Stimulated activated CD4-positive, alpha-beta T cell treated with anti-CD3 and anti-CD28 coated beads, TNF-alpha, amount 100 ng/mL, for 24 hours (primary cell): ENCODE results near the gene HDC.

ENCODE experiments used
- DNase-seq, 3 experiments: peaks; one replicate each; pipeline ENCODE4 v3.0.0-alpha.2; 2020; ENCODE audit warnings: low read depth in 3 of 3

Gene HDC

DNA sequence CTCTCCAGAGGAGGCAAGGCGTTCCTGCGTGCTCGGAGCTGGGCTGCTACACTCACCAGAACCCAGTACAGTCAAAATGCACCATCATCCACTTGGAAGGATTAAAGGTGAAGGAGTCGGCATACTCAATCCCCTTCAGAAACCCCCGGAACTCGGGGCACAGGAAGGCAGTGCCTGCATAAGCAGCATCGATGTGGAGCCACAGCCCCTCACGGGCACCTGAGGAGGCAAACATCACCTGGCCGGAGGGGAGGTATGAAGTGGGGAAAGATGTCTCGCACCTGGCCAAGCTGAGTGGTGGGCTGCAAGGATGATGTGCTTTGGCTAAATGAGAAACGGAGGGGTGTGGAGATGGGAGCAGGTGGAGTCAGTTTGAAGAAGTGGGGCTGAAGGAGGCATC is 13.0 kb downstream of the HDC start:
- no peak for DNase-seq

DNA sequence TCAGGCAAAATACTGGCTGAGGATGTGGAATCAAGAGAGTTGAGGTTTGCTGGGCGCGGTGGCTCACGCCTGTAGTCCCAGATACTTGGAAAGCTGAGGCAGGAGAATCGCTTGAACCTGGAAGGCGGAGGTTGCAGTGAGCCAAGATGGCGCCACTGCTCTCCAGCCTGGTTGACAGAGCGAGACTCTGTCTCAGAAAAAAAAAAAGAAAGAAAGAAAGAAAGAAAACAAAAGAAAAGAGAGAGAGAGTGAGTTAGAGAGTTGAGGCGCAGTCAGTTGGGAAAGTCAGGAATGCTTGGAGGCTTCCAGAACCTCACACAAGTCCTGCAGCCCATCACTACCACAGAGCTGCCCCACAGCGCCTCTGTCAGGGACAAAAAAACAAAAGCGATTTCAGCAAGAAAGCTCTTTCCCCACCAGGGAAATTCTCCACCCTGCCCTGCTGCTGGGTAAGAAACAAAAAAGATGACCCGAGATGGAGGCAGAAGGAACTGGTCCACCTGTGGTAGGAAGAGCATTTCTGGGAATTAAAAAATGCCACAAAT is 13.8 kb downstream of the HDC start:
- no peak for DNase-seq

DNA sequence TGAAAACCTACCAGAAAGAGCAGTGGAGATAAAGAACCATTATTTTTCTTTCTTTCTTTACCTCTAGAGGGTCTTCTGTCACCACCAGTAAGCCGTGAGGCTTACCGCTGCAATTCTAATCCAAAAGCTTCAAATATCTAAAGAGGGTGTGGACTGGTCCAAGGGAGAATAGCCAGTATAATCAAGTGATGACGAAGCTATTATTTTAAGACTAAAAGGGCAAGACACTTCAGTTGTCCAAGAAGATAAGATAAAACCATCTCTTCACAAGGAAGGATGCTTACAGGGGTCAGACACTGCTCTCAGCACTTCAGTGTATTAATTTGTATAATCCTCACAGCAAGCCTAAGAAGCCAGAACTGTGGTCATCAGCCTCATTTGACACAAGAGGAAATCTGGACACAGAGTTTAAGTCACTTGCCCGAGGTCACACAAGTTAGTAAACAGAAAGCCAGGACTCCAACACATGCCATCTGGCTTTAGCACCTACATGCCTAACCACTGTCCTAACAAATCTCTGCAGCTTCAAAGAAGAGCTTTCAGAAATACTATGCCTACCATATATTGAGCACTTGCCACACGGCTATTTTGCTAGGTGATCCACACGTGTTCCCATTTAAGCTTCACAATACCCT is 14.6 kb downstream of the HDC start:
- no peak for DNase-seq

DNA sequence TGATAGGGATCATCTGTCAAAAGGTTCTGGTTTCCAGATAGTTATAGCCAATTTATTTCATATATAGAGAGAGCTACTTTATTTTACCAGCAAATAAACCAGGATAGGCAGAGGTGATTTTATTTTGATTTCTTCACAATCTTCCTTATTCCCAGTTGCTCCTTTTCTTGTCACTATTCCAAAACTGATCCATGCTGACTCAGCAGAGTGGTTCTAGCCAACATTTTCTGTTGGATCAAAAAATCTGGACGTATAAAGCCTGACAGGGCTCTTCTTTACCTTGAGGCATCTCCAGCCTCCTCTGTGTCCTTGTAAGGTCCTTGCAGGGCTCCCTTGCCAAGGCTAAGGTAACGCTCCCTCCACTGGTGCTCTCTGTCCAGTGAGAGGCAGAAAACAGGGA is 15.8 kb downstream of the HDC start:
- no peak for DNase-seq

DNA sequence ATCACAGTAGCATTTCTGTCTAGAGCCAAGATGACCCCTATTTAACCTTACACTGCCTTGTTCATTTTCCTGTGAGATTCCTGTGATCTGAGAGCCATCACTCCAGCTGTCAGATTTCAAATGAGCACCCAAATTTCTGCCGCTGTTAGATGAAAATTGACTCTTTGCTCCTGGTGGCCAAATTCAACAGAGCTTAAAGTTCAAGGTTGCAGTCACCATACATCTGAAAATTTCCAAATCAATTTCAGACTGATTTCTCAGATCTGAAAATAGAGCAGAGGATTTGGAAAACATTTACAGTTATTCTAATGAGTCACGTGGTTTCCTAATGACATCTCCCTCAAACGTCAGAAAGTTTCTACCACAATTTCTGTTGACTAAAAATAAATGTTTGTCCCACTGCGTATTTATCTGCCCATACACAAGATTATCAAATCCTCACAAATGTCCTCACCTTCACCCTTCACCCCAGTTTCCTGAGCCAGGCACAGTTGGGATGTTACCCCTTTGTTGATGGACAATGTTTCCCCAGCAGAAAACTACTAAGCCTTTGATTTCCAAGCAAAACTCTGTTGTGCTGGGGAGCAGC is 16.4 kb downstream of the HDC start:
- no peak for DNase-seq

DNA sequence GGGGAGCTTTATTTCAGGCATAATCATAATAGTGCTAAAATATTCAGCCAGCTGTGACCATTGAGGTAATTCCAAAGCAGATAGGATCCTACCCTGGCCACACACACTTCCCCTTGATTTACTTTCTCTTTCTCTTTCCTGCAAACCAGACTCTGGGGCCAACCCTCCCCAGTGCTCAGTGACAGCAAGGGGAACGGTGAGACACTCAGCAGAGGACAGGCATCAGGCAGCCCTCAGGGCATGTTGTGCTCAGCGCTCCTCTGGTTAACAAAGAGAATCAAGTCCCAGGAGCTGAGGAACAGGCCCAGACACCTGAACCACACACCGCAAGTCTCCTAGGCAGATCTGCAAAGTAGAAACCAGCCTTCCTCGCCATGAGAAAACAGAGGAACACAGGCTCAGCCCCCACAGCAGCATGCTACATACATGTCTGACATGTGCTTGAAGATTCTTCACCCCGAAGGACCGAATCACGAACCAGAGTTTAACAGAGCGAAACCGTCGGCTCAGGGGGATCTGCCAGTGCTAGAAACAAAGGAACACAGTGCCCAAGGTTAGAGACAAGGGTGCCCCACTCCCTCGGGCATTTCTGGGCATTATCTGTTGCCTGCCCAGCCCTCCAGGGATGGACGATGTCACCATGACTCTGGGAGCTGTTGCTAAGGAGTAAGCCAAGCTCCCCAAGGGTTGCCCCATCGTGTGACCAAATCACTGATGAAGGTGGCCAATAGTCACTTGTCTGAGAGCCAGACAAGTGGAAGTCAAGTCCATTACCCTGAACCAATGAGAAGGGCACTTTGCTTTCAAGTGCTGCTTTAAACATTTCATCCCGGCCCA is 17.5 kb downstream of the HDC start:
- DNase-seq, result peak; percentile 18 to 46 (median 20)

DNA sequence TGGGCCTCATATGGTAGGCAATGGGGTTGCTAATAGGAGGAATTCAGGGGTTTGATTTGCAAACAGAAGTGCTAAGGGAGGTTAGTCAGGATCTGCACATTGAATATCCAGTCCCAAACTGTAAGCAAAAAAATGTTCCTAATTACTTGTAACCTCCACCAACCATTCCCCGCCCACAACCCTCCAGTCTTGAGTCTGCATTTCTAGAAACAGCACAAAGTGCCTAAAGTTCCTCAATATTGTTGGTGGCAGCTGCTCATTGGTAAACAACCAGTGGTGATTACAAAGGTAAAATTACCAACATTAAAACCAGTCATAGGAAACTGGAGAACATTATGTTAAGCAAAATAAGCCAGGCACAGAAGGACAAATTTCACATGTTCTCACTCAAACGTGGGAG is 18.9 kb downstream of the HDC start:
- no peak for DNase-seq

DNA sequence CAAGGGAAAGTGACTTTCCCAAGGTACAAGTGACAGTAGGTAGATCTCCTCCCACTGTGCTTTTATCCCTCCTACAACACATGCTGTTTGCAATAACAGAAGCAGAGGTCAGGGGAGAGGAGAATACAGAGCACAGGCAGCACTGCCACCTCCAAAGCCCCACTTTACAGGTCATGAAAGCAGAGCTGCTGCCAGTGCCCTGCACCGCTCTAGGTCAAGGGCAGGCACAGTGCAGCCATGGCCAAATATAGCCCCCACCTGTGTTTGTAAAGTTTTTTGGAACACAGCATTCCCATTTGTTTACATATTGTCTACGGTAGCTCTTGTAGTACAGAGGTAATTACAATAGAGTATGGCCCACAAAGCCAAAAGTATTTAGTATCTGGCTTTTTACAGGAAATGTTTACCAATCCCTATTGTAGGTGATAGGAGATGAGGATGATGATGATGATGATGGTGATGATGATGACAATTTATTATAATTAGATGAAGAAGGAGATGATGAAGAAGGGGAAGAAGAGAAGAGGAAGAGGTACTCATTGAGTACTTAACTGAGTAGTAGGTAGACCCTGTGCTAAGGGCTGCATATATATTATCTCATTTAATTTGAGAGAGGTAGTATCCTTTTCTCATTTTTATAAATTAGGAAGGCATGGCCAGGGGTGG is 20.4 kb downstream of the HDC start:
- DNase-seq, result no peak

DNA sequence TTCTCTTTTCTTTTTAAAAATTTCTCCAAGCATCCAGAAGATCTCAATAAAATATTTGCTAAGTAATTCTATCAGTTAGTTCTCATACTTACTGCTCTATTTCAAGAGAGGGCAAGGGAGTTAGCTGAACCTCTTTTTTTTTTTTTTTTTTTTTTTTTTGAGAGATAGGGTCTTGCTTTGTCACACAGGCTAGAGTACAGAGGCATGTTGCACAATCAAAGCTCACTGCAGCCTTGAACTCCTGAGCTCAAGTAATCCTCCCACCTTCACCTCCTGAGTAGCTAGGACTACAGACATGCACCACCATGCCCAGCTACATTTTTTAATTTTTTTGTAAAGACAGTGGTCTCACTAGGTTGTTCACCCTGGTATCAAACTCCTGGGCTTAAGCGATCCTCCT is 21.4 kb downstream of the HDC start:
- no peak for DNase-seq

DNA sequence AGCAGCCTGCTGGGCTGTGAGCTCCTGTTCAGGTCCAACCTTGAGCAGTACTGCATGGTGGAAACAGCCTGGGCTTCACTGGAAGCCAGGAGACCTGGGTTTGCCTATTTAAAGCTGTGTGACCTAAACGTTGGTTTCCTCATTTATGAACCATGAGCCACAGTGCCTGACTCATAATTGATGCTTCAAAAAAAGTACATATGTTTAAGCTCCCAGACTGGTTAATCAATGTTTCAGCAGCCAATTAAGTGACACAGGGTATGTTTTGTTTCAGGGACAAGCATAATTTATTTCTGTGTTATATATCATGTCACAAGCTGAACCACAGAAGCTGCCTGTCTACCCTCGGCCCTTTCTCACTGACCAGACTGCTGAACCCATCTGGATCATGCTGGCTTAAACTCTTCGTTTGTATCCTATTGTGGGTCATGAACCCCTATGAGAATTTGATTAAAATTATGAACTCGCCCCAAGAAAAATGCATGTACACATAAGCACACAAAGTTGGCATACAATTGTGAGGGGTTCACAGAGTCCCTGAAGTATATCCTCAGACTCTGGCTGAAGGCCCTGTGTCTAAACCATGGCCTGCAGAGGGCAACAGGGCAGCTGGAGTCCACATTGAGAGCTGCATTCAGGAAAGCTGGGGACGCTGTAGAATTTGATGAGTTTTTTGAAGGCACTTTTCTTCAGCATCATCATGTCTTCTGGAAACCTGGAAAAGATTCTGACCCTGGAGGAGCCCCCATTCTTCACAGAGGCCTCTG is 23.7 kb downstream of the HDC start:
- DNase-seq, result no peak

DNA sequence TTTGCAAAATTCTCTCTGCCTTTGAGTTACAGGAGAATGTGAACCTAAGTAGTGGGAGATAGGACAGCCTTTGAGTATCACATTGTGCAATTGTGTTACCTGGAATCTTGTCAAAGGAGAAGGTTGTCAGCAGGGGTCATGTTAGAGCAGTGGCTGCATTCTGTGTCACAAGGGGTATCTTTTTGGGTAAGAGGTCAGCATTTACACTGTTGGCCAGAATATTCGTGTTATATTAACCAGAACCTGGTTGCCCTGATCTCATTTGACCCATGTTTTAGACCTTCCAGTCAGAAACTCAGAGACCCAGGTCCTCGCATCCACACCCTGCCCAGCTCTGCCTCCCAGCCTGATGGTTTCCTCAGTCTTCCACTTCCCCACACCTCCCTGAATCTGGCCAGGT is 27.3 kb downstream of the HDC start:
- DNase-seq, result no peak

DNA sequence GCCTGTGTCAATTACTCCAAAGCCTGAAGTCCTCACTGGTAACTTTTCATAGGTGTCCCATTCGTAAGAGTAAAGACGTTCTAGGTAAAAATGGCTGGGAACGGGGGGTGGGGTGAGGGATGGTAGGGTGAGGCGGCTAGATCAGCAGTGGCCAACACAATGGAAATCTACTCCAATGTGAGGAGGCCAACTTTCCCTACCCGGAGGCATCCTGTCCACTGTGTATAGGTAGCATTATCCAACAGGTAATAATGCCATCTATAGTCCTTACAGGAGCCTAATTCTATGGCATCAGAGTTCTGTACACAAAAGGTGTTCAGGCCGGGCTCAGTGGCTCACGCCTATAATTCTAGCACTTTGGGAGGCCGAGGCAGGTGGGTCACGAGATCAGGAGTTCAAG is 29.1 kb downstream of the HDC start:
- DNase-seq, result no peak

DNA sequence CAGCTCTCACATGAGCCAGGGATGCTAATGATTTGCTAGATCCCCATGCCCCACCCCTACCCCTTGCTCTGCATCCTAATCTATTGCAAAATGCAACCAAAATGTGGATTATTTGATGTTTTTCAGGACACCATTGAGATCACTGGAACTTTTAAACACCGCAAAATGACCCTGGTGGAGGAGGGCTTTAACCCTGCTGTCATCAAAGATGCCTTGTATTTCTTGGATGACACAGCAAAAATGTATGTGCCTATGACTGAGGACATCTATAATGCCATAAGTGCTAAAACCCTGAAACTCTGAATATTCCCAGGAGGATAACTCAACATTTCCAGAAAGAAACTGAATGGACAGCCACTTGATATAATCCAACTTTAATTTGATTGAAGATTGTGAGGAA is 29.7 kb downstream of the HDC start:
- DNase-seq, result no peak

DNA sequence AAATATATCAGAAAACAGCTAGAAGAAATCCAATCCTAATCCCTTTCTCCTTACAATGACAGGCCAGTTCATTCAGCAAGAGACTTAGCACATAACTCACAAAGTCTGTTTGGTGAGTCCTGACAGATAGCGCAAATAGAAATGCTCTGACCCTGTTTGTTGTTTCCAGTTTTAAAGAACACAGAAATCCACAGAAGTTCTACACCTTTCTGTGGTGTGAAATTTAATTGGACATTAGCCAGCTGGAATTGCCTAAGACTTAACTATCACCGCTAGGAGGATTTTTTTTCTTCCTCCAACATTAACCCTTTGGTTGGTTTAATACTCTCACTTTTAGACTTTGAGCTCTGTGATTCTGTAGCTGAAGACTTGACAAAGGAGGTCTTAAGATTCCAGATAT is 30.8 kb downstream of the HDC start:
- no peak for DNase-seq

DNA sequence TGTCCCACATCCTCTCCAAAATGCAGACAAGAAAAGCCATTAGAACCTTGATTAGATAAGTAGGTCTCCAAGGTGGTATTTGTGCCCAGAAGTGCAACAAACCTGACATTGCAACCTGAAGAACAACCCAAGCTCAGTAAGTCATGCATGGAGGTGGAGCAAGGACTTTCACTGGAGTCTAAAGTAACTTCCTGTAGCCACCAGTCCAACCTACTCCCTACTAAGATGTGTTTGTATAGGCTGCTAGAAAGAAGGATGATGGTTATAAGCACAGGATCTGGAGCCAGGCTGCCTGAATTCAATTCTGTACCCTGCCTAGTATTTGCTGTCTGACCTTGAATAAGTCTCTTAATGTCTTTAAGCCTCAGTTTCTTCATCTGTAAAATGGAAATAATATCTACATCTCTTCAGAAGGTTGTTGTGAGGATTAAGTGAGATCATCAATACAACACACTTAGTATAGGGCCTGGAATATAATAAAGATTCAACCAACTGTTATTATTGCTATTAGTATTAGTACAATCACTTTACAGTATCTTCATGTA is 32.3 kb downstream of the HDC start:
- no peak for DNase-seq

DNA sequence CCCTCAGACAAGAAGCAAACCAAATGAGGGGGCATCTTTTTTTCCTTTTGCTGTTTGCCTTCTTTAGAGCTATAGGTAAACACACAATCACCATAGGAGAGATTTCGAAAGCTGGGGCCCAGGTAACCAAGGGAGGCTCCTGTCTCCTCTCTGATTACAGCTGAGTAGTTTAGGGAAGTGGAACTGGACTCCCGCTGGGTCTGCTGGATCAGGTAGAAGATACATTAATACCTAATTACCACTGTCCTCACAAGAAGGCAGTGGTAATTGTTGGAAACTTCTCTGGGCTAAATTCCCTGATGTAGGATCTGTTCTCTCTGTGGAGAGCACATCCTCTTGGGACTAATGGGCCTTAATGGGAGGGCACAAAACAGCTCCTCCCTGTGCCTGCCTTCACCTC is 32.7 kb downstream of the HDC start:
- DNase-seq, result no peak

DNA sequence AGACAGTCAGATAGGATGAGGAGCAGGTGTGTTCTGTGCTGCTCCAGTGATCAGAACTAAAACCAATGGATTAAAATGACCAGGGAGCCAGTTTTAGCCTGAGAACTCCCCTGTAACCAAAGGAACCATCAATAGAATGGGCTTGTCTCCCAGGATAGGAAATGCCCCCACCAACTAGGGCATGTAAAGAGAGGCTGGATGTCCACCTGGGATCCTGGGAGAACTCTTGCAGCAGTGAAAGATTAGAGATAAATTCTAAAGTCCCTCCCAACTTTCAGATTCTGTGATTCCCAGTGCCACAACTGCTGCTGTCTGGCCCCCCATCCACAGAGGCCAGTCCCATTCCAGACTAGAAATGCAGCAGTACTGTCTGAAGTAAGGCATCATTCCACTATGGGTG is 33.8 kb downstream of the HDC start:
- DNase-seq, result no peak

DNA sequence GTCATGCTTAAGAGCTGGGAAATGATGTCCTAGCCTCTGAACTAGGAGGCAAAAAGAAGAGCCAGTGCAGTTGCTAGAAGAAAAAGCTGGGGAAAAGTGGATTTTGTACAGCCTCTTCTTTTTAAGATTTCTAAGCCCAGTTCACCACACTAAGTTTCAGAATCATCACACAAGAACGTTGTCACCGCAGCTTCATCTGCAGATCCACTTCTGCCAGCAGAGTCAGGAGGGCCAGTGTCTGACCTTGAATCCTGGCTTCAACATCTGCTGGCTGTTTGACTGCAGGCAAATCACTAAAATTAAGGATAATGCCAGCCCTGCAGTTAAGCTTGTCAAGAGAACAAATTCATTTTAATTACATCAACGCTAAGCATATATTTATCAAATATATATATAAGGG is 36.2 kb downstream of the HDC start:
- DNase-seq, result no peak

DNA sequence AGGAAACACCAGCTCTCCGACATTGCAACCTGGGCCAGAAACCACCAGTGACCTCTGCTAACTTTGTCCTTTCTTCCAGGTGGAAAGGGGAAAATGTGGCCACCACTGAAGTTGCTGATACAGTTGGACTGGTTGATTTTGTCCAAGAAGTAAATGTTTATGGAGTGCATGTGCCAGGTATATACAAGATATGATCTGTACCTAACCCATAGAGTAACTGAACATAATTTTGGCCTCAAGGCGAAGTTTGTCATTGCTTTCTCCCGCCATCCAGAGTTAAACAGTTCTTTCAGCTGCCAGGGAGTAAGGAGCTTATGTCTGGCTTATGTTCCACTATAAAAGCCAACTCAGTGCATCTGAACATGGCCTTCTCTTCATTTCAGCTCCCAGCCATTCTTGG is 36.7 kb downstream of the HDC start:
- DNase-seq, result no peak

DNA sequence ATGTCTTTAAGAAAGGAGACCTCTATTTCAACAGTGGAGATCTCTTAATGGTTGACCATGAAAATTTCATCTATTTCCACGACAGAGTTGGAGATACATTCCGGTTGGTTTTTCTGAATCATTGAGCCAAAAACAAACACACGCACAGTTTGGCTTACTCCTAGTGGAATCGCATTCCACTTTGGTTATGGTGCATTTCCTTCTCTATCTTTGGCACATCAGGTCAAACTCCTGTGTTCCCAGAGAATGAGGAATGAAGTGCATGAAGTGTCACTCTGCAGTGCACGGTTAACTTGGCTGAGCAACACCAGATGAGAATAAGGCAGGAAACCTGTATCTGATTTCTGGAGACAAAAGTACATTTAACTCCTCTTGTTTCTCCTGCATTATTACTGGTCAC is 38.5 kb downstream of the HDC start:
- DNase-seq, result no peak

DNA sequence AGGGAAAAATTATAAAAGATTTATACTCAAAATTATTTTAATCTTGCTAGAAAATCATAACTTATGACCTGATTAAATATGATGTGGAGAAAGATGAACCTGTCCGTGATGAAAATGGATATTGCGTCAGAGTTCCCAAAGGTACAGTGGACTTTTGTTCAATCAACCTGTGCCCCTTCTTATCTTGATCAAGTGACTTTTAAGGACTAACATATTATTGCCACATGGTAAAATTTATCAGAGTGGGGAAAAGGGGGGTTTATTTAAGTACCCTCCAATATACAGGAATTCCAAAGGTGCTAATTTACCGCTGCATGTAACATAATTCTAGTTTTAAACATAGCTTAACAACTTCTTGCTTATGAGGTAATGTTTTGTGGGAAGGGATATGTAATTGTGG is 39.6 kb downstream of the HDC start:
- no peak for DNase-seq
